Progenitor cell of endocrine pancreas (in vitro differentiated cells): ENCODE data around the gene SDK2. TPM values are rescaled to one million over a fixed set of nuclear protein-coding genes. Genes with fewer than 3 reads are reported as not detected.

Experiments used
- DNase-seq: peaks from one replicate; pipeline ENCODE4 v3.0.0; 2021; ENCODE audit warnings: low spot score; ENCODE audit not compliant: unreplicated experiment
- H3K27ac Mint-ChIP-seq: 2 replicates; pipeline ENCODE4 v1.8.0; 2021; ENCODE audit warnings: mild to moderate bottlenecking, moderate library complexity, mixed read lengths
- H3K27me3 Mint-ChIP-seq: 2 replicates; pipeline ENCODE4 v1.8.0; 2021; ENCODE audit warnings: mixed read lengths
- H3K36me3 Mint-ChIP-seq: 2 replicates; pipeline ENCODE4 v1.8.0; 2022; ENCODE audit warnings: mixed read lengths; ENCODE audit not compliant: insufficient read depth
- H3K4me1 Mint-ChIP-seq: 2 replicates; pipeline ENCODE4 v1.8.0; 2021; ENCODE audit warnings: low read depth, mixed read lengths
- H3K4me3 Mint-ChIP-seq: 2 replicates; pipeline ENCODE4 v1.8.0; 2021; ENCODE audit warnings: low read depth, mild to moderate bottlenecking, moderate library complexity, mixed read lengths
- H3K9me3 Mint-ChIP-seq: 2 replicates; pipeline ENCODE4 v1.8.0; 2021; ENCODE audit warnings: low read depth, mixed read lengths
- total RNA-seq: library from RNA; stranded (reverse); gene quantifications from 2 replicates; pipeline ENCODE4 v1.2.1, GENCODE V29; 2021
- TF ChIP-seq, protein P1 (sequence below): fragments of 200-600 bp; sonication (generic); IDR thresholded peaks from one replicate; pipeline ENCODE4 v1.5.0; 2021; ENCODE audit warnings: antibody characterized with exemption, mild to moderate bottlenecking; ENCODE audit not compliant: unreplicated experiment

The SDK2 gene
- total RNA-seq, 1 donor from 2014 or later, result 6.7 TPM

GRCh38 chr17:73643852-73644144 is 447 bp downstream of the SDK2 start:
- TF ChIP-seq, protein P1, sequence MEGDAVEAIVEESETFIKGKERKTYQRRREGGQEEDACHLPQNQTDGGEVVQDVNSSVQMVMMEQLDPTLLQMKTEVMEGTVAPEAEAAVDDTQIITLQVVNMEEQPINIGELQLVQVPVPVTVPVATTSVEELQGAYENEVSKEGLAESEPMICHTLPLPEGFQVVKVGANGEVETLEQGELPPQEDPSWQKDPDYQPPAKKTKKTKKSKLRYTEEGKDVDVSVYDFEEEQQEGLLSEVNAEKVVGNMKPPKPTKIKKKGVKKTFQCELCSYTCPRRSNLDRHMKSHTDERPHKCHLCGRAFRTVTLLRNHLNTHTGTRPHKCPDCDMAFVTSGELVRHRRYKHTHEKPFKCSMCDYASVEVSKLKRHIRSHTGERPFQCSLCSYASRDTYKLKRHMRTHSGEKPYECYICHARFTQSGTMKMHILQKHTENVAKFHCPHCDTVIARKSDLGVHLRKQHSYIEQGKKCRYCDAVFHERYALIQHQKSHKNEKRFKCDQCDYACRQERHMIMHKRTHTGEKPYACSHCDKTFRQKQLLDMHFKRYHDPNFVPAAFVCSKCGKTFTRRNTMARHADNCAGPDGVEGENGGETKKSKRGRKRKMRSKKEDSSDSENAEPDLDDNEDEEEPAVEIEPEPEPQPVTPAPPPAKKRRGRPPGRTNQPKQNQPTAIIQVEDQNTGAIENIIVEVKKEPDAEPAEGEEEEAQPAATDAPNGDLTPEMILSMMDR, result no peak
- peak overlapping the region; percentile 78 for H3K4me3 Mint-ChIP-seq
- peak overlapping the region; percentile 80 for H3K27ac Mint-ChIP-seq
- H3K27me3 Mint-ChIP-seq, result peaks cover 54% of the 10 kb centered on the region
- DNase-seq, result no peak
- H3K9me3 Mint-ChIP-seq, result no peaks in the 10 kb centered on the region
- H3K36me3 Mint-ChIP-seq, result no peaks in the 10 kb centered on the region
- H3K4me1 Mint-ChIP-seq, result peaks cover 19% of the 10 kb centered on the region

DNA sequence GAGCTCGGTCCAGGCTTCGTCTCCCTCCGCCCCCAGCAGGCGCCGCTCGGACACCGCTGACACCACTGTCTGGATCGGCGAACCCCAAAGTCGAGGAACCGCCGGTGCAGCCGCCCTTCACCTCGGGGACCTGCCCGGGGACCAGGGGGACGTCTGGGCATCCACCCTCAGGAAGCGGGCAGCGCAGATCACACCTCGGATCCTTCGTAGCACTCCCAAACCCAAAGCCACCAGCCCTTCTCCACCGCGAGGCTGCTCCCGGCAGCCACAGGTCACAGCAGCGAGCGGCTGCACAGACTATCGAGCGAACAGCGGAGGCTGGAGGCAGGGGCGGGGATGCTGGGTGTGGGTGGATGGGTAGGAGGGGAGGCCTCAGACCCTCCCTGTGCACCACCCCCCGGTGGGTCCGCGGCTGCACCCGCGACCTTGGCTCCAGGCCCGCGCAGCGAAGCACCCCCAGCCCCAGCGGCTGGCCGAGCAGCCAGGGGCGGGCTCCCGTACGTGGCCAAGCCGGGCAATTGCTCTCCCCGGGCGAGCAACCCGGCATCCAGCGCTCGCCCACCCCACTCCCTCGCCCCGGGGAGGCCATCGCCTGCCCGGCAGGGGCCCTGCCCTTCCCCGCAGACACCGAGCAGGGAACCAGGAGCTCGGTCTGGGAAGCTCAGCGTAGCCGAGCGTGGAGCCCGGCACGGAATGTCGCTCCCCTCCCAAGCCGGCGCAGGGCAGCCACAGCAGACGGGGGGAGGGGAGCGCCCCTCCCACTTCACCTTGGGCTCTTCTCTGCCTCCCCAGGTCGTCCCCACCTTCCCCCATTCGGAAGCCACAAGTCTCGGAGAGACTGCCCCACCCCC is 1.0 kb downstream of the SDK2 start:
- peak; percentile 37 for DNase-seq
- TF ChIP-seq, protein P1, result peak; percentile 31
- no peak overlapping the region for H3K27ac Mint-ChIP-seq
- H3K4me1 Mint-ChIP-seq, result peaks cover 21% of the 10 kb centered on the region
- no peaks in the 10 kb centered on the region for H3K9me3 Mint-ChIP-seq
- peaks cover 51% of the 10 kb centered on the region for H3K27me3 Mint-ChIP-seq
- peak overlapping the region; percentile 76 for H3K4me3 Mint-ChIP-seq
- no peaks in the 10 kb centered on the region for H3K36me3 Mint-ChIP-seq

DNA sequence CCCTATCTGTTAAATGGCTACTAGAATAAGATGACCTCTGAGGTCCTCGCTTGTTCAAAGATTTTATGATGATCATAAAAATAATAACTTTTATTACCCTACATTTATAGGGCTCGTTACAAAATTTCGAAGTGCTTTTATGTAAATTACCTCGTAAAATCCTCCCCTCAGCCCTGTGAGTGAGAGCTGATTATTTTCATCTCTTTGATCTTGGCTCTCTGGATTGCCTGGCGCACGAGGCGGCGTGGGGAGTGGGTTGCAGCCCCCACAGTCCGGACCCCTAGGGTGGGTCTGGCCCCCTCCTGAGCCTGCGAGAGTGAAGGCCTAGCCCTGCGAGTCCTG is 1.6 kb downstream of the SDK2 start:
- H3K36me3 Mint-ChIP-seq, result no peaks in the 10 kb centered on the region
- H3K4me1 Mint-ChIP-seq, result peaks cover 21% of the 10 kb centered on the region
- H3K9me3 Mint-ChIP-seq, result no peaks in the 10 kb centered on the region
- peaks cover 47% of the 10 kb centered on the region for H3K27me3 Mint-ChIP-seq
- TF ChIP-seq, protein P1, result no peak
- no peak overlapping the region for H3K27ac Mint-ChIP-seq
- peak overlapping the region; percentile 76 for H3K4me3 Mint-ChIP-seq
- DNase-seq, result no peak

DNA sequence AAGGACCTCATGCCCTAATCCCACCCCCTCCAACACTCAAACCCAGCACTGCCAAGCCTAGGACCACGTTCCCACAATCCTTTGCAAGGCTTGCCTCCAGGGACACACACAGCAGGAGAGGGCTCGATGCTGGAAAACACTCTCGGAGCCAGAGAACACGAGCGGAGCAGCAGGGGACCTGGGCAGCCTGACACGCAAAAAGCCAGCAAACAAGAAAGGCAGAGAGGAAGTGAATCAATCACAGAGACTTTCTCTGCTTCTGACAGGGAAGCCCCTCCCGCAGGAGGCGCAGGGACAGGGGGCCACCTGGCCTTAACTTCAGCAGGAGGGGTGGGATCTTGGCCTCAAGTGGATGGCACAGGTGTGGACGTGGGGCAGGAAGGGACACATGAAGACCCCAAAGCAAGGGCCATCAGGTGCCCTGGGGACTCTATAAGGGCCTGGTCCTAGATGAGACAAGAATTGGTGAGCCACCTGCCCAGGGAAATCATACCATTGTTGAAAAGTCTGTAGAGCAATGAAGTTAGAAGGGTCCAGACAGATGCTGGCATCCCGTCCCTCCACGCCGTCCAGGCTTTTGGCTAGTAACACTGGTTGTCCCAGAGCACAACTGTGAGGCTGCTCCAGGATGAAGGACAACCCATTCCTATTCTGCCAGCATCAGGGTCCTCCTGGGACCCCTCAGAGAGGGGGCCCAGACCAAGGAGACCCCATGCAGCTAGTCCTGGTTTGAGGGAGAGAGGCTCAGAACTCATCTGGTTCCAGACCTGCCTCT is 2.2 kb downstream of the SDK2 start:
- Mint-ChIP-seq H3K36me3 (no peaks in the 10 kb centered on the region), H3K27me3 (peaks cover 42% of the 10 kb centered on the region), H3K9me3 (no peaks in the 10 kb centered on the region), H3K4me3 (peak overlapping the region; percentile 35), H3K4me1 (peaks cover 21% of the 10 kb centered on the region), H3K27ac (no peak overlapping the region)
- TF ChIP-seq, protein P1, result no peak
- no peak for DNase-seq

GRCh38 chr17:73640691-73641090 is 3.6 kb downstream of the SDK2 start:
- peaks cover 21% of the 10 kb centered on the region for H3K4me1 Mint-ChIP-seq

More at GRCh38 chr17:73640691-73641090, 3.6 kb downstream of the SDK2 start:
- H3K36me3 Mint-ChIP-seq, result no peaks in the 10 kb centered on the region
- DNase-seq, result no peak
- no peak overlapping the region for H3K4me3 Mint-ChIP-seq
- H3K27me3 Mint-ChIP-seq, result peaks cover 32% of the 10 kb centered on the region
- TF ChIP-seq, protein P1, result no peak
- H3K27ac Mint-ChIP-seq, result peak overlapping the region; percentile 18
- no peaks in the 10 kb centered on the region for H3K9me3 Mint-ChIP-seq
